Fibroblast of mammary gland (primary cell): Measurements from ENCODE around the gene CYP2W1.

Source experiments
- DNase-seq: peaks from one replicate; pipeline ENCODE4 v3.0.0-alpha.2; 2010; ENCODE audit warnings: low read depth
- H3K4me3 ChIP-seq: 2 replicates; pipeline ENCODE4 v1.5.1; 2011; ENCODE audit warnings: low read depth, mild to moderate bottlenecking, low read length, moderate library complexity; ENCODE audit not compliant: control insufficient read depth
- CTCF ChIP-seq: conservative IDR thresholded peaks from 2 replicates; pipeline ENCODE4 v1.5.1; 2011; ENCODE audit warnings: low read depth, low read length, inconsistent platforms; ENCODE audit not compliant: control insufficient read depth, insufficient read depth

The CYP2W1 gene

GRCh38 chr7:1016577-1017531 is 33.9 kb downstream of the CYP2W1 start:
- TF ChIP-seq CTCF, result no peak
- no peak overlapping the region for H3K4me3 ChIP-seq
- no peak for DNase-seq

- no peak for TF ChIP-seq CTCF
- no peak overlapping the region for H3K4me3 ChIP-seq
- DNase-seq, result no peak
These were observed 34.8 kb downstream of the CYP2W1 start for GRCh38 chr7:1017586-1018333.

GRCh38 chr7:1018334-1018695 is 35.3 kb downstream of the CYP2W1 start:
- no peak overlapping the region for H3K4me3 ChIP-seq
- no peak for DNase-seq
- TF ChIP-seq CTCF, result no peak

- no peak for DNase-seq
- no peak for TF ChIP-seq CTCF
- H3K4me3 ChIP-seq, result no peak overlapping the region
These were observed 36.3 kb downstream of the CYP2W1 start for GRCh38 chr7:1019255-1019785.

- TF ChIP-seq CTCF, result no peak
- DNase-seq, result no peak
- H3K4me3 ChIP-seq, result no peak overlapping the region
These were observed 37.0 kb downstream of the CYP2W1 start for GRCh38 chr7:1019789-1020610.

GRCh38 chr7:1020849-1021251 is 37.9 kb downstream of the CYP2W1 start:
- peak; percentile 2 for TF ChIP-seq CTCF
- no peak for DNase-seq
- H3K4me3 ChIP-seq, result no peak overlapping the region
